ENCODE measurements around the gene PMM2. TPM values are rescaled to one million over a fixed set of nuclear protein-coding genes. Genes with fewer than 3 reads are reported as not detected.
"Not testable (repeated sequence)": the region's sequence is repeated elsewhere in the genome, so short reads cannot be mapped to it uniquely, and the experiment has no call there.

Gene PMM2
- total RNA-seq, 4 donors from 2014 or later: 20.0 to 33.0 (median 25.7) TPM

- TF ChIP-seq EP300 (IDR thresholded peaks at IDR 0.05) (no peak), POLR2AphosphoS5 (IDR thresholded peaks at IDR 0.05) (no peak), POLR2A (IDR thresholded peaks at IDR 0.05) (no peak), CTCF (IDR thresholded peaks at IDR 0.05) (no peak)
- H3K27me3 ChIP-seq: no peaks in the 10 kb centered on the region
- no peak overlapping the region for H3K4me3 ChIP-seq
- H3K4me1 ChIP-seq: peaks cover 4% of the 10 kb centered on the region
- peaks cover 38% of the 10 kb centered on the region for H3K36me3 ChIP-seq
- WGBS: 86% methylated on average over 8 of the region's 9 CpGs
- H3K9me3 ChIP-seq: no peaks in the 10 kb centered on the region
- H3K27ac ChIP-seq: no peak overlapping the region
- no peak for DNase-seq (ENCODE audit: low spot score in 2 of 2)
Observed at GRCh38 chr16:8831450-8831849, 33.8 kb downstream of the PMM2 start.

GRCh38 chr16:8831871-8832716 is 34.5 kb downstream of the PMM2 start:
- DNase-seq (ENCODE audit: low spot score in 2 of 2): no peak
- no peak overlapping the region for H3K27ac ChIP-seq
- WGBS: 85% methylated on average over 18 of the region's 18 CpGs

GRCh38 chr16:8832717-8833105 is 35.1 kb downstream of the PMM2 start:
- no peak for DNase-seq (ENCODE audit: low spot score in 2 of 2)
- H3K9me3 ChIP-seq: no peaks in the 10 kb centered on the region
- H3K27ac ChIP-seq: no peak overlapping the region
- peaks cover 38% of the 10 kb centered on the region for H3K36me3 ChIP-seq
- H3K4me1 ChIP-seq: peaks cover 4% of the 10 kb centered on the region
- 79% methylated on average over 15 of the region's 16 CpGs for WGBS
- H3K27me3 ChIP-seq: no peaks in the 10 kb centered on the region
- TF ChIP-seq POLR2A (IDR thresholded peaks at IDR 0.05) (no peak), POLR2AphosphoS5 (IDR thresholded peaks at IDR 0.05) (no peak), CTCF (IDR thresholded peaks at IDR 0.05) (no peak), EP300 (IDR thresholded peaks at IDR 0.05) (no peak)
- H3K4me3 ChIP-seq: no peak overlapping the region

More at GRCh38 chr16:8831871-8832716, 34.5 kb downstream of the PMM2 start:
- Histone ChIP-seq H3K4me3 (no peak overlapping the region), H3K27me3 (no peaks in the 10 kb centered on the region), H3K36me3 (peaks cover 38% of the 10 kb centered on the region), H3K9me3 (no peaks in the 10 kb centered on the region), H3K4me1 (peaks cover 4% of the 10 kb centered on the region)
- TF ChIP-seq EP300 (IDR thresholded peaks at IDR 0.05) (no peak), POLR2AphosphoS5 (IDR thresholded peaks at IDR 0.05) (no peak), CTCF (IDR thresholded peaks at IDR 0.05) (no peak), POLR2A (IDR thresholded peaks at IDR 0.05) (no peak)

GRCh38 chr16:8836797-8837196 is 39.2 kb downstream of the PMM2 start:
- not testable (repeated sequence) for H3K4me1 ChIP-seq; H3K4me3 ChIP-seq; DNase-seq (ENCODE audit: low spot score in 2 of 2); H3K27me3 ChIP-seq; H3K36me3 ChIP-seq; H3K27ac ChIP-seq; H3K9me3 ChIP-seq
- WGBS: 88% methylated on average over 7 of the region's 7 CpGs

- H3K4me3 ChIP-seq; H3K4me1 ChIP-seq; DNase-seq (ENCODE audit: low spot score in 2 of 2); H3K9me3 ChIP-seq; H3K36me3 ChIP-seq; H3K27ac ChIP-seq; H3K27me3 ChIP-seq: not testable (repeated sequence)
- WGBS: 94% methylated on average over 15 of the region's 15 CpGs
Observed at GRCh38 chr16:8837594-8837993, 40.0 kb downstream of the PMM2 start.

GRCh38 chr16:8842016-8842415 is 44.4 kb downstream of the PMM2 start:
- not testable (repeated sequence) for H3K27ac ChIP-seq; H3K9me3 ChIP-seq; H3K4me1 ChIP-seq; H3K4me3 ChIP-seq; DNase-seq (ENCODE audit: low spot score in 2 of 2); H3K27me3 ChIP-seq; H3K36me3 ChIP-seq
- 72% methylated on average over 4 of the region's 4 CpGs for WGBS

- not testable (repeated sequence) for H3K27ac ChIP-seq; DNase-seq (ENCODE audit: low spot score in 2 of 2); H3K9me3 ChIP-seq; H3K4me3 ChIP-seq; H3K27me3 ChIP-seq; H3K36me3 ChIP-seq; H3K4me1 ChIP-seq
- WGBS: 78% methylated on average over 8 of the region's 12 CpGs
Observed at GRCh38 chr16:8843296-8843695, 45.7 kb downstream of the PMM2 start.
